HG03558 (cell line): ENCODE data around the gene CISD3.

Experiments
- ATAC-seq: cut with Tn5 transposase; IDR thresholded peaks from one replicate; pipeline ENCODE4 v1.9.1; 2021; ENCODE audit warnings: moderate number of reproducible peaks; ENCODE audit not compliant: unreplicated experiment; ENCODE audit errors: extremely low read depth

The CISD3 gene

DNA sequence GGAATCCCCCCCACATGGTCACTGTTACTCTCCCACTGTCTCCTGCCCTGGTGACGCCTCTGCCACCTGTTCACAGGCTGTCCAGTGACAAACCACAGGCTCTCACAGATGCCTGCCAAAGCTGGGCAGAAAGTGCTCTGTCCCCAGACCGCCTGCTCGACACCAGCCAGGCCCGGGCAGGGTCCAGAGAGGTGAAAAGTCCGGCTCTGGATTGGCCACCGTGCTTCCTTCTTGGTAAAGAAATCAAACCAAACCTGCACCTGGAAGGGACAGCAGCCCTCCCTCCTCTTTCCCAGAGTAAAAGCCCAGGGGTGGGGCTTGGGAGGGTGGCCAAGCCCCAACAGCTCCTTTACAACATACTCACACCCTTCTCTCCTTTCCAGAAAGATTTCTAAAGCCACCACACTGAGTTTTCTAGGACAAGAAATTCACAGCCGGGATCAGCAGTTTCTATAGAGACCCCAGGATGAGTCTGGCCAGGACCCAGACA is 11.8 kb downstream of the CISD3 start:
- no peak for ATAC-seq

DNA sequence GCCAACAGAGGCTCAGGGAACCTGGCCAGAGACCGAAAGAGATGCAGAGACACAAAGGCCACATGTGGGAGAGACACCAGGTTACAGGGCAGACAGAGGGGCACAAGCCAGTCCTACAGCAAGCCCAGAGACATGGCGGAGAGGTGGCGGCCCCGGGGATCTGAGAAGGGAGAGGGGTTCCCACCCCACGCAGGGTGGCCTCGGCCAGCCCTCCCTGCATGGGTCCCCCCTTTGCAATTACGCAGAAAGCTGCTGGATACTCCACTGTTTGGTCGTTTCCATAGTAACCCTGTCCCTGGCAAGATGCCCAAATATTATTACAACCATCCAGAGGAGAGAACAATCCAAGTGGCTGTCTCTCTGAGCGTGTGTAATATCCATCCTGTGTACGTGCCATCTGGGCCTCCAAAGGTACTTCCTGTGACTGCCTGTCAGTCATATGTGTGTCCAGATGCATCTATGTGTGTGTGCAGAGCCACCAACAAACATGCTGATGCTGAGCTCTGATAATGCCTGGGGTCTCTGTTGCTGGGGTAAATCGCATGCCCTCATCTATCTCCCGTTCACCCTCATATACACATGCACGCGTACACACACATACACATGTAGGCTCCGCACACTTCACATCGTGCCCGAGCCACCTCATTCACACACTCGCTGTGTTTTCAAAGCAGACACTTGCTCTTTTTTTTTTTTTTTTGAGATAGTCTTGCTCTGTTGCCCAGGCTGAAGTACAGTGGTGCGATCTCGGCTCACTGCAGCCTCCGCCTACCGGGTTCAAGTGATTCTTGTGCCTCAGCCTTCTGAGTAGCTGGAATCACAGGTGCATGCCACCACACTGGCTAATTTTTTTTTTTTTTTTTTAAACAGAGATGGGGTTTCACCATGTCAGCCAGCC is 12.5 kb downstream of the CISD3 start:
- no peak for ATAC-seq

DNA sequence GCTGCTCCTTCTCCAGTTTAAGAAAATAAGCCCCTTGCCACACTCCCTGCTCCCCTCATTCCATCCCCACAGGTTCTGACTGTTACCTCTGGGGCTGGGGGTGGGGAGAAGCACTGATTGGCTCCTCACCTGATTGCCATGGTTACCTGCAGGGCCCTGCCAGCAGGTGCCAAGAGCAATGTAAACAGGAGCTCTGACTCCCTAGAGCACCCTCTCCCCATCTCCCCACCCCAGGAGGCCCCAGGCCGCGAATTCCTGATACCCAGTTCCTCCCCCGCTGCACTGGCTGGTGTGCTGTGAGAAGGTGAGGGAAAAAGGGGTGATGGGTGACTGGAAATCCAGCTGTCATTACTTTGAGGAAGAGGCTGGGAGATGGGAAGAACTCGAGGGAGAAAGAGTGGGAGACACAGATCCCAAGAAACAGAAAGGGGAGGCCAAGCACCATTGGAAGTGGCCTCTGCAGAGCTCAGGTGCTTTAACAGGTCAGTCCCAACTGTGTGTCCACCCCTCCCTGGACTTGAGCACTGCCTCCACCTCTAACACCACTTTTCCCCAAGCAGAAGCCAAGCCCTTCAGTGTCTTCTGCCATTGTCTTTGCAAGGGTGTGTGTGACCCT is 13.5 kb downstream of the CISD3 start:
- no peak for ATAC-seq

DNA sequence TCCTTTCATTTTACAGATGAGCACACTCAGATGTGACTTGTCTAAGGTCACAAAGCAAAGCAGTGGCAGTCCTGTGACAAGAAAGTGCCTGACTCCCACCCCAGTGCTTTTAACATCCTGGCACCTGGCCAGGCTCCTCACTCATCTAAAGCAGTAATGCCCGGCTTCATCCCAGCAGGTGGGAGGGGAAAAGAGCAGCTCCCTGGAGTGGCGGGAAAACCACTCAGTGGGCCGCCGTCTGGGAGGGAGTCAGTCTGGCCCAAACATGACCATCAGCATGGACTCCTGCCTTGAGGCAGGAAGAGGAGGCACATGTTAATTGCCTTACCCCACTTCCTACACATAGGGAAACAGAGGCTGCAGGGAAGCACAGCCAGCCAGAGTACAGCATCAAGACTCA is 15.4 kb downstream of the CISD3 start:
- ATAC-seq: no peak

DNA sequence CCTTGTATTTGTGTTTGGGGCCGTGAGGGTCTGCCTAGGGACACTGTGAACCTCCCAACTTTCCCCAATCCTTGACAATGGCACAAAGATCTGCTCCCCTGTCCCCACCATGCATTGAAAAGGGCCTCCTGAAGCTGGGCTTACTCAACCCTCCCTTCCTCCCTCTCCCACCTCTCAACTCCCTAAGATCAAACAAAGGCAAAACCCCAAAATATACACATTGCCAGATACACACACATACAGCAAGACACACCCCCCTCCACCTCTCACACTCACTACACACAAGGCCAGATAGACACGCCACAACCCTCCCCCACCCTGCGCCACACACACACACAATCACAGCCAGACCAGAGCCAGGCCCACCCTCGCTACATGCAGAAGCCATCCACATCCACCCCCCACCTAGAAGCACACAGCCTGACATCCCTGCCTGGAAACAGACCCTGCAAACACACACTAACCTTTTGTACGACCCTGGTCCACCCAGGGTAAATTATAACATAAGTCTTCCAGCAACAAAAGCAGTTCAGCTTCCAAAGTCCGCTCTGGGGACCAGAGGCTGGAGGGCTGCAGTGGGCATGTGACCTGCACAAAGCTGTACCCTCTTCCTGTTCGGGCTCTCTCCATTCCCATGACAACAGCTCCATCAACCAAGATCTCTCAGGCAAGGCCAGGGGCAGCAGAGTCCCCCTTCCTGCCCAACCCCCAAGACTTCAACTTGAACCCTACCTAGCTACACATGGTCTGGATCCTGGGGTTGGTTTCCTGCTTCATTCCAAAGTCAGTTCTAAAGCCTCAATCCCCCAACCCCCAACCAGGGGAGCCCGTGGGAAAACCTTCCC is 16.1 kb downstream of the CISD3 start:
- no peak for ATAC-seq

DNA sequence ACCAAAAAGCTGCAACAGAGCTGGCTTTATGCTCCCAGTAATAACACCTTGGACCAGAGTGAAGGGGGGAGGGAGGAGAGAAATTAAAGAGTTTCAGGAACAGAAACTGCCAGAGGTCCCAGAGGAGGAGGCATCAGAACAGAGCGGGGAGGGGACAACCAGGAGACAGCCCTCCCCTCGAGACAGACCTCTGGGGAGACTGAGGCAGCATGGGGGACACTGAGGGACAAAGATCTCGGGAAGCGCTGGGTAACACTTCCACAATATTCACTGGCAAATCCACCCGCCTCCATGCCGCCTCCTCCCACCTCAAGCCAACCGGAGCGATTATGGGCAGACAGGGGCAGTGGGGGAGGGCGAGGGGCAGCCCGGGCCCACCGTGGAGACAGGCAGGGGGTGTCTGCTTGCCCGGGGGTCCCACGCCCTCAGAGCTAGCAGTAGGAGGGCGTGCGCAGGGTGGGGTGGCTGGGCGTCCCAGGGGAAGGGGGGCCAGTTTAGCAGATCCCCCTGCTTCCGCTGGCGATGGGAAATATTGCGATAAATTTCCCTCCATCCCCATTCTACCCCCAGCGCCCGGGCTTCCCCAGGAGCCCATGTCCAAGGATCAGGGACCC is 16.8 kb downstream of the CISD3 start:
- ATAC-seq: no peak

DNA sequence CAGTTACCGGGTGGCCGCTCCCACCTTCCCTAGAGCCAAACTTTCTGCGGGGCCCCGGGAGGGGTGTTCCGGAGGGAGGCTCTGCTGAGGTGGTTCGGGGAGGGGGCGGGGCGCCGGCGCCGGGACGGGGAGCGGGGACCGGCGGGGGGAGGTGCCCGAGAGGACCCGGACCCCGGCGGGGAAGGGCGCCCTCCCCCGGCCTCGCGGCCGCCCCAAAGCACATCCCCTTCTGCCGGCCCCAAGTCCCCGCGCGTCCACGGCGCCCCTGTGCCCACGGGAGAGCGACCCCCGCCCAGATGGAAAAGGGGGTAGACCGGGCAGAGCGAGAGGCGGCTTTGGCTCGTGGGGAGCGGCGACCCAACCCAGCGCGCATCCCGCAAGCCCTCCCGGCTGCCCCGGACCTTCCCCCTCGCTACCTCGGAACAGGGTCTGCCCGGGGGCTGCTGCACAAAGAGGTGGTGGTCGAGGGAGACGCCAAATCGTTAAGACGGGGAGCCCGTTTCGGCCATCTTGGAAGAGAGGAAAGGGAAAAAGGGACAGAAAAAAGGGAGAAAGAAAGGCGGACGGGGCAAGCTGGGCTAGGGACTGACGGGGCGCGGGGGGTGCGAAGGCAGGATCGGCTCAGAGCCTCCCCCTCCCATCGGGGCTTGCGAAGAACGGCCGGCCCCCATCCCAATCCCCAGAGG is 17.5 kb downstream of the CISD3 start:
- ATAC-seq: no peak

DNA sequence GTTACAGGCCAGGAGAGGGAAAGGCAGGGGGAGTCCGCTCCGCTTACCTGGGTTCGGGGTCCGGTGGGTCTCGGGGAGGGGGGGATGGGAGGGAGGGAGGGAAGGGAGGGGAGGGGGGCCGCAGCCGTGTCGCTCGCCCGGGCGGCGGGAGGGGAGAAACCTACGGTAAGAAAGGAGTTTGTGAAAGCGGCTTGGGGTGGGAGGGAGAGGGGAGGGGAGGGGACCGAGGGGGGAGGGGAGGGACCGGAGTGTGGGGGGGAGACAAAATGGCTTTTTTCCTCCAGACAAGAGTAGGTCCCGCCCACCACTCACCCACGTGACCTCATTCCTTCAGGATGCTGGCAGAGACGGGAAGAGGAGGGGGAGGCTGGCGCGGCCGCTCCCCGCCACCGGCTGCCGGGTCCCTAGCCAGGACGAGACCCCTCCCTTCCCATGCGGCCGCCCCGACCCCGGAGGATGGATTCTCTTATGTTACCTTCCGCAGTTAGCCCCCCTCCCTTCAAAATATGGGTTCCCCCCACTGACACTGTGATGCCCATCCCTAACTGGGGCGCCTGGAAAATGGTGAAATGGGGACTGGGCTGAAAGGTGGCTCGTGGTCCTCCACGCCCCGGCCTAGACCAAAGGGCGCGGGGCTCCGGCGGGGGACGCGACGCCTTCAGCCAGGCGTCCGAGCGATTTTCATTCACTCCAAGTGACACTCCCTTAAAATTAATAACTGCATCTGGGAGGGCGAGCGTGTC is 18.2 kb downstream of the CISD3 start, which contains the start of gene PCGF2:
Gene PCGF2 (minus strand): TSS at position 188 of the 743 bp plus-strand sequence. CDS start 7,934 bp downstream, outside the sequence.
- ATAC-seq: no peak

DNA sequence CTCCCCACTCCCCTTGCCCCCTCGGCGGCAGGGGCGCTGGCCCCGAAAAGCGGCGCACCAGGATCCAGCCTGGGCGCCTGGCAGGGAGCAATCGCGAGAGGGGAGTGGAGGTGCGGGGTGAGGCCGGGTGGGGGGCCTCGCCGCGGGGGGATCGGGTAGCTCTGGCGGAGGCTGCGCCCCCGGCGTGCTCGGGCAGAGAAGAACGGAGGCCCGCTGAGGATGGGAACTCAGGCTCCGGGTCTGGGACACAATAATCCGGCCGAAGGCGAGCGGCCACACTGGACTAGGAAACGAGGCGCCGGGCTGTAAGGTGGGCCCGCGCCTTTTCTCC is 18.7 kb downstream of the CISD3 start:
- no peak for ATAC-seq

DNA sequence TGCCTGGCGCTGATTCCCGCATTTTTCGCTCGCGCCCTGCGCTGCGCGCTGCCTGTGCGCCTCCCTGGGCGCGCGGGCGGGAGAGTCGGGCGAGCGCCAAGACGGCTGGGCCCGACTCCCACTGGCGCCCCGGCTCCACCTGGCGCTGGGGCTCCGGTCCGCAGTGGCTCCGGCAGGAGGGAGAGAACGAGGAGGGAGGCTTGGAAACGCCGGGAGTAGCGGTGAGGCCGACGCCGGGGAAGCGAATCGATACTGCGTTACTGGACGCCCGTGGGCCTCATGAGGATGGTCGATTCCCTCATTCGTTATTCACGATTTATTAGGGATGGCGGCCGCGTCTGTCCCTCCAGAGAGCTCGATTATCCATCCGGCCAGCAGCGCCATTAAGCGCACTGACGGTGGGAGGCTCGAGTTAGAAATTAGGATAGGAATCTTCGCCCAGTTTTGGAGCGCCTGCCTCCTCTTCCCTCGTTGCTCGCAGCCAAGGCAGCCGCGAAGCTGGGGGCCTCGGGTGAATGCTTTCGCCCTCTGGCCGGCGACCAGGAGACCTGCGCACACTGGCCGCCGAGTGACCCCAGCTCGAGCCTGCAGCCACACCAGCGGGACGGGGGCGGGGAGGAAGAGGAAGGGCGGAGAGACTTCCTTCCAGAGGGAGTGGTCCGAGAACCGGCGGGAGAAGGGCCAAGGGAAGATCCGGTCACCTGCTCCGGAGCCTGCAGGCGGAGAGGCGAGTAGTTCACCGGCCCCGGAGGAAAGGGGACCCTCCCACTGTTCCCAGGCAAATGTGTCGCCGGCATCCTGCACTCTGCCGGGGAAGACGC is 19.3 kb downstream of the CISD3 start:
- no peak for ATAC-seq

DNA sequence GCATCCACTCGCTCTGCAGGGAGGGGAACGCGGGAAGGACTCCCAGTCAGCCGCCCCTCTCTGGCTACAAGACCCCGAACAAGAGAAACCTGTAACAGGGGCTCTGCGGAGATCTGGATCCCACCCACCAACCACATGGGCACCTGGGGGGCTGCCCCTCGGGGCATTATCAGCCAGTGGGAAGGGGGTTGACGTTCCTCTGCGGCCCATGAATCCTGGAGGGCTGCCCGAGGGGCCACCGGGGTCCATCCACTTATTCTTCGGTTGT is 19.8 kb downstream of the CISD3 start:
- no peak for ATAC-seq

DNA sequence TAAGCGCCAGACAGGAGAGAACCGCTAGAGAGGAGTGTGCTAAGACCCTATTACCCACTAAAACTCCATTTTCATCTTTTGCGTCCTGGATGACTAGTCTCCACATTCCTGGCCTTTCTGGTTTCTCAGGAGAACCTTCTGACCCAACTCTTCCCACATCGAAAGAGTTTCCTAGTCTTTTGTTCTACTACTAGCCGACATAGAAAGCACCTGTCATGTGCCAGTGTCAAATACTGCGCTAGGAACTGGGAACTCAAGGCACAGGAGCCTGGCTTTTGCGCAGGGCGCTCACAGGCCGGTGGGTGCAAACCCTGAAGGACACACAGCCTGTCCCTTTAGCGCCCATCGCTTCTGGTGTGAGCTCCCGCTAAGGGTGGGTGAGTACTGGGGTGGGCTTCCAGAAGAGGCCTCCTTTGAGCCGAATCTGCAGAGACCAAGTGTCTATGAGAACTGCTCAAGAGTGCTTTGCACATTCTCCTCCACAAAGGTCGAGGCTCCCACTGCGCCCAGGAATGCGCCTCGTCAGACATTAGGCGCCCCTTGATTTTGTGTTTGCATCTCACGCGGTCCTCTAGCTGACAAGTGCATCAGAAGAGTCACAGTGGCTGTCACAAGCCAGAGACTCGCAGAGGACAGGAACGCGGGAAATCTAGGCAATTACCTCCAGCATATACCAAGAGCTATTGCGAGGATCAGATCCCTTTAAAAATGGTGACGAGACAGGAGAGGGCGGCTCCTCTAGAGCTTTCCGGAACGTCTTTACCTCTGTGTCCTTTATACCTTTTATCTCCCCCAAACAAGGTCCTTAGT is 20.4 kb downstream of the CISD3 start:
- no peak for ATAC-seq

DNA sequence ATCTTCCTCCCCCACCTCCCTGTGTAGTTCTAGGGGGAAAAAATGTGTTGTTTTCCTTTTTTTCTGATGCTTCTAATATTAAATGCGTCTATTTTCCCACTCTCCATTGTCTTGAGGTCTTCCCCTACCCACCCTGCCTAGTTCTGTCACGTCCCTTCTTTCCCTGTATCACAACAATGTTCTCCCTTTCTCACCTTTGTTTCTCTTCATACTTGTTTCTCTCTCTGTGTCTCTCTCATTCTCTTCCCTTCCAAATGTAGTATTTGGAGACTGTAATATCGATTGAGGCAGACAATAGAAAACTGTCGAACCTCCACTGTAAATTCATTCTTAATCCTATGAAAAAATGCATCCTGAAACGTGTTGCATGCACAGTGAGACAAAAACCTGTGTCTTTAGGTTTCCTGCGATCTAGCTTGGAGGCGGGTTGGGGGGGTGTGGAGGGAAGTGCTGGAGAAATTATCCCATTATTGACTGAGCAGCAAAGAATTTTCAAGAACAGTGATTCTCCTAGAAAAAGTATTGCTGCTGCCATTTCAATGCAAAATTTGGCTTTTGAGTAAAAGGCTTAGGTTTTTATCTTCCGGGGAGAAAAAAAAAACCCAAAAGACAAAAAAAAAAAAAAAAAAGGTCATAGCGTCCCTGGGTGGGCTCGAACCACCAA is 21.1 kb downstream of the CISD3 start:
- no peak for ATAC-seq

DNA sequence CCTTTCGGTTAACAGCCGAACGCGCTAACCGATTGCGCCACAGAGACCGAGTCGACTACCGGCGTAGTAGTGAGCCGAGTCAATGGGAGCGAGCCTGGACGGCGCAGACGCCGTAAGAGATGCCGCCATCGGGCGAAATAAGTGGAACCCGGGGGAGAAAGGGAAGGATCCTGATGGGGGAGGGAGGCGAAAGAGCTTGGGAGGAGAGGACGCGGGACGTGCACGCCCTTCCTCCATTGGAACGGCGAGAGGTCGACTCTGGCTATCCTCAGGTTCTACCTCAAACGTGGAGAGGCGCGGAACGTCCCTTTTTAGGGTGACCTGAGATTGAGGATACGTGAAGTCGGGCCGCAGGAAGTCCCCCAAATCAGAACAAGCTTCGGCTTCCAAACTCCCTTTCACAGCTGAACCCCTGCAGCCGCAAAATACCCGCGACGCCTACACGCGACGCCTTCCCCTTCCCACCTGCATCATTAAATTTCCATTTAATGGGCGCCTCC is 21.7 kb downstream of the CISD3 start:
- peak; percentile 10 for ATAC-seq

DNA sequence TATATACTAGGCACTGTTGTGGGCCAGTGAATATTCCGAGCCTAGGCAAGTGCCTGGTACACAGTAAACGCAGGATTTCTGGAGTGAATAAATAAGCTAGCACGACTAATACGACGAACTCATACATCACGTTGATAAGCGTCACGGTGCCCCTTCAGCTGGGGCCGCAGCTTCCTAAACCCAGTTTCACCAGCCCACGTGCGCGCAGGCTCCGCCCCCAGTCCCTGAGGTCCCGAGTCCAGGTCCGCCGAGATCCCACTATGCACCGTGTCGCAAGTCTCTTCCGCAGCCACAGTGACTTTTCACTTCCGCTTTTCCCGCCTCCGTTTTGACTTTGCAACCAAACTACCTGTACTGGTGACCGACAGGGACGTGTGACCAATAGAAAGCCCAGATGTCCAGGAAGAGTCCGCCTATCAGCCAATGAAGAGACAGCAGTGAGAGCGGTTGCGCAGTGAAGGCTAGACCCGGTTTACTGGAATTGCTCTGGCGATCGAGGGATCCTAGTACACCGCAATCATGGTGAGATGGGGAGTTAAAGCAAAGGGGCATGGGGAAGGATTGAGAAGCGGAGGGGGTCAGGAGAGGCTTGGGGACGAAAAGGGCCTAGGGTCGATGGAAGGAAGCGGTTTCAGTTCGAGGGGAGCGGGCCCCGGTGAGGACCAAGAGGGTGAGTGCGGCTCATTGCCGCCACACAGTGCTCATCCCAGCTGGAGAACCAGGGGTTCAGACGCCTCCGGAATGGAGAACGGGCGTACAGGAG is 22.3 kb downstream of the CISD3 start, which contains the start of gene PSMB3:
Gene PSMB3 (plus strand): TSS at position 434 of the 763 bp plus-strand sequence. CDS start 86 bp downstream, at position 520.
- ATAC-seq: peak; percentile 60

DNA sequence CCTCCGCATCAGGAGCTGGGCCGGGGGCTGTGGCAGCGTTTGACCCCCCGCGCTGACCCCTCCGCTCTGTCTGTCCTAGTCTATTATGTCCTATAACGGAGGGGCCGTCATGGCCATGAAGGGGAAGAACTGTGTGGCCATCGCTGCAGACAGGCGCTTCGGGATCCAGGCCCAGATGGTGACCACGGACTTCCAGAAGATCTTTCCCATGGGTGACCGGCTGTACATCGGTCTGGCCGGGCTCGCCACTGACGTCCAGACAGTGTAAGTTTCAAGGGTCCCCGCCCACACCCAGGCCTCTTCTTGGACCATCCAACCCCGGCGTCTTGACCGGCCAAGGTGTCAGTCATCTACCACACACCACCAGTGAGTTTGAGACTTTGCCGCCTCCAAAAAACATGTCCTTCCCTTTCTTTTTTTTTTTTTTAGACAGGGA is 22.9 kb downstream of the CISD3 start:
- ATAC-seq: no peak
